Ammon's horn (tissue), 1 donor: Measurements from ENCODE around the gene TEX101.
"Not testable (repeated sequence)": the region's sequence is repeated elsewhere in the genome, so short reads cannot be mapped to it uniquely, and the experiment has no call there.

Experiments
- DNase-seq: peaks from one replicate; pipeline ENCODE4 v3.0.0-alpha.2; 2016; ENCODE audit warnings: low spot score

TEX101 gene

DNA sequence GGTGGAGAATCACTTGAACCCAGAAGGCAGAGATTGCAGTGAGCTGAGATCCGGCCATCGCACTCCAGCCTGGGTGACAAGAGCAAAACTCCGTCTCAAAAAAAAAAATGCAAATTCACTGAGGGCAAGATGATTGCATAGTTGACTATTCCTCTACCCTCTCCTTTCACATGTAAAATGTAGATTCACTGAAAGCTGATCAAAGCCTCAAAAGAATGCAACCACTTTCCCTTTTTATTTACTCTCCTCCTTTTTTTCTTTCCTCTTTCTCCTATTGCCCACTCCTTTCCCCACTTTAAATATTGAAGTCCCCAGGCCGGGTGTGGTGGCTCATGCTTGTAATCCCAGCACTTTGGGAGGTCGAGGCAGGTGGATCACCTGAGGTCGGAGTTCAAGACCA lies 6.3 kb downstream of the TEX101 start:
- DNase-seq, result no peak

DNA sequence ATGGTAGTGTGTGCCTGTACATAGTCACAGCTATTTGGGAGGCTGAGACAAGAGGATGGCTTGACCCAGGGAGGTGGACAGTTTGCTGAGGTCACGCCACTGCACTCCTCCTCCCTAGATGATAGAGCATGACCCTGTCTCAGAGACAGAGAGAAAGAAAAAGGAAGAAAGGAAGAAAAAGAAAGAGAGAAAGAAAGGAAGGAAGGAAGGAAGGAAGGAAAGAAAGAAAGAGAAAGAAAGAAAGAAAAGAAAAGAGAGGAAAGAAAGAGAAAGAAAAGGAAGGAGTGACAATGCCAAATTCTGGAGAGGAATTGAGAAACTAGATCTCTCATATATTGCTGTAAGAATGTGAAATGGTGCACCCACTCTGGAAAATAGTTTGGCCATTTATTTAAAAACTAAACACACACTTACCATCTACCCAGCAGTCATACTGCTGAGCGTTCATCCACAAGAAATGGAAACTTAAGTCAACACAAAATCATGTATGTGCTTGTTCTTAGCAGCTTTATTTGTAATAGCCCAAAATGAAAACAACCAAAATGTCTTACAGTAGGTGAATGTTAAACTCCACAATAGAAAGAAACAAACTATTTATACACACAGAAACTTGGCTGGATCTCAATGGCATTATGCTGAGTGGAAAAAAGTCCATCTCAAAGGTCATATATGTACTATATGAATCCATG lies 7.5 kb downstream of the TEX101 start:
- DNase-seq, result no peak

DNA sequence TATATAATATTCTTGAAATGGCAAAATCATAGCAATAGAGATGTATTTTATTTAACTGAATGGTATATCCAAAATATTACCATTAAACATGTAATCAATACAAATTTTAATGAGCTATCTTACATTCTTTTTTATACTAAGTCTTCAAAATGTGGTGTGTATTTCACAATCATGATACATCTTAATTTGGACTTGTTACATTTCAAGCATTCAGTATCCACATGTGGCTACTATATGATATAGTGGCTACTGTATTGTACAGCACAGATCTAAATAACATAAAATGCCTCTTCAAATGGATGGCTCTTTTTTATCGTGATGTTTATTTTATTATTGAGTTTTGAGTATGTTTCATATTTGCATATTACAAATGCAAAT lies 8.0 kb downstream of the TEX101 start:
- DNase-seq, result no peak

DNA sequence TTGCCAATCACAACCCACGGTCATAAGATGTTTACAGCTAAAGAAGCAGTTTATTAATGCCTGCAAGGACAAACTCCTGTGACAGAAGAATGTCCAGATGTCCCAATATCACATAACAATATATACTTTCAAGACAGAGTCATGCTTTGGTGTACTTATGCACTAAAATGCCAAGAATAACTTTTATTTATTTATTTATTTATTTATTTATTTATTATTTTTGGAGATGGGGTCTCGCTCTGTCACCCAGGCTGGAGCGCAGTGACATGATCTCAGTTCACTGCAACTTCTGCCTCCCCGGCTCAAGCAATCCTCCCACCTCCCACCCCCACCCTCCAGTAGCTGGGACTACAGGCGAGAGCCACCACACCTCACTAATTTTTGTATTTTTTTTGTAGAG lies 9.1 kb downstream of the TEX101 start:
- no peak for DNase-seq

DNA sequence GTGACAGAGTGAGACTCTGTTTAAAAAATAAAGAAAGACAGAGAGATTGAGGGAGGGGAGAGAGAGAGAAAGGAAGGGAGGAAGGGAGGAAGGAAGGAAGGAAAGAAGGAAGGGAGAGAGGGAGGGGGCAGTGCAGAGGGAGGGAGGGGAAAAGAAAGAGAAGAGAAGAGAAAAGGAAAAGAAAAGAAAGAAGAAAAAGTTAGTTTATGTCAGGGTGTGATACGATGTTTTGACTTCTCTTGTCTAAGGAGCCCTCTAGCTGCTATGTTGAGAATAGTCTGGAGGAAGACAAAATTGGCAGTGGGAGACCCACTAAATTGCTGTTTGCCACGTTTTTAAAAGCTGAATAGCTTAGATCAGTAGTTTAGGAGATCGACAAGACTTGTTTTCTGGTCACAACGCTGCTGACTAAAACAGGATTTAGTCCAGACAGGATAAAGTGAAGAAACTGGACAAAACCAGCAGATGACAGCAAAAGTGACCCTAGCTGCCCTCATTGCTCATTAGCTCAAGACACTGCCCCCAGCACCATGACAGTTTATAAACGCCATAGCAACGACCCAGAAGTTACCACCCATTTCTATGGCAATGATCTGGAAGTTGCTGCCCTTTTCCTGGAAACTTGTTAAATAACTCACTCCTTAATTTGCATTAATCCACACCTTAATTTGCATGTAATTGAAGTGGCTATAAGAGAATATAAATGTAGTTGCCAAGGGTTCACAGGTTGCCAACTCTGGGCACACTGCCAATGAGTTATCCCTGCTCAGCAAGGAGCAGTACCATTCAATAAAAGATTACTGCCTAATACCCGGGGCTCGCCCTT lies 11.1 kb downstream of the TEX101 start:
- DNase-seq, result peak; percentile 7

DNA sequence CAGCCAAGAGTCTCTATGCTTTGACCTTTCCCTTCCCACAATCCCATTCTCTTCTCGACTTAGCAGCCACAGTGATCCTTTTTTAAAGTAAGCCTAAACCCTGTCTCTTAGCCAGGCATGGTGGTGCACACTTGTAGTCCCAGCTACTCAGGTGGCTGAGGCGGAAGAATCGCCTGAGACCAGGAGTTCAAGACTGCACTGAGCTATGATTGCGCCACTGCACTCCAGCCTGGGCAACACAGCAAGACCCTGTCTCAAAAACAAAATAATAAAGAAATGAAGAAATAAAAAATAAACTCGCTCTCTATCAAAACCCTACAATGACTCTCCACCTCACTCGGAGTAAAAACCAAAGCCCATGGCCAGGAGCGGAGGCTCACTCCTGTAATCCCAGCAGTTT lies 14.7 kb downstream of the TEX101 start:
- DNase-seq, result no peak

DNA sequence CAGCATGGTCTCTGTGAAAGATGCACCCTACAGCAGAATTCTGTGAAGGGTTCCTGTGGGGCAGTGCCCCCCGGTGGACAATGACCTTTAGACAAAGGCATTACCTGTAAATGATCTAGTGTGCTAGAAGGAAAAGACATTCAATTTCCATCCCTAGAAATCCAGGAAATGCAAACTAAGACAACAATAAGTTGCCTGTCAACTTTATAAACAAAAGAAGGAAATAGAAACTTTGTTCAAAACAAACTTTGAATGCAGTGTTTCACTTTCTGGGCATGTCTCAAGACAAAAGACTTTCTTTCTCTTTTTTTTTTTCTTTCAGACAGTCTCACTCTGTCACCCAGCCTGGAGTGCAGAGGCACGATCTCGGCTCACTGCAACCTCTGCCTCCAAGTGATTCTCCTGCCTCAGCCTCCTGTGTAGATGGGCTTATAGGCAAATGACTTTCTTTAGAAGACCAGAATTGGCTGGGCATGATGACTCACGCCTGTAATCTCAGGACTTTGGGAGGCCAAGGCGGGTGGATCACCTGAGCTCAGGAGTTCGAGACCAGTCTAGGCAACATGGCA lies 15.5 kb downstream of the TEX101 start:
- DNase-seq, result no peak

DNA sequence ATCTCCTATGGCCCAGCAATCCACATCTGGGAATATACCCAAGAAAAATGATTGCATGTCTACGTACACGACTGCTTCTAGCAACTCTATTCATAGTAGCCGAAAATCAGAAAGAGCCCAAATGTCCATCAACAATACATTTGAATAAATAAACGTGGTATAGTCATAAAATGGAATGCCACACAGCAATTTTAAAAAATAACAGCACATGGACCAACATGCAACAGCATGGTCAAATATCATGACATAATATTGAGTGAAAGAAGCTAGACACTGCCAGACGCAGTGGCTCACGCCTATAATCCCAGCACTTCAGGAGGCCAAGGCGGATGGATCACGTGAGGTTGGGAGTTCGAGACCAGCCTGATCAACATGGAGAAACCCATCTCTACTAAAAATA lies 16.3 kb downstream of the TEX101 start:
- no peak for DNase-seq

DNA sequence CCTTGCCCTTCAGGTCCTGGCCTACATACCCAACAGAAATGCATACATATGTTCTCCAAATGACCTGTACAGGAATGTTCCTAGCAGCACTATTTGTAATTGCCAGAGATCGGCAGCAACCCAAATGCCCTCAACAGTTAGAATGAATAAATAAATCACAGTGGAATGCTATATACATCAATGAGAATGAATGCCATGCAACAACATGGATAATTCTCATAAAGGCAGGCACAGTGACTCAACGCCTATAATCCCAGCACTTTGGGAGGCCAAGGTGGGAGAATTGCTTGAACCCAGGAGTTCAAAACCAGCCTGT lies 18.6 kb downstream of the TEX101 start:
- DNase-seq, result no peak

DNA sequence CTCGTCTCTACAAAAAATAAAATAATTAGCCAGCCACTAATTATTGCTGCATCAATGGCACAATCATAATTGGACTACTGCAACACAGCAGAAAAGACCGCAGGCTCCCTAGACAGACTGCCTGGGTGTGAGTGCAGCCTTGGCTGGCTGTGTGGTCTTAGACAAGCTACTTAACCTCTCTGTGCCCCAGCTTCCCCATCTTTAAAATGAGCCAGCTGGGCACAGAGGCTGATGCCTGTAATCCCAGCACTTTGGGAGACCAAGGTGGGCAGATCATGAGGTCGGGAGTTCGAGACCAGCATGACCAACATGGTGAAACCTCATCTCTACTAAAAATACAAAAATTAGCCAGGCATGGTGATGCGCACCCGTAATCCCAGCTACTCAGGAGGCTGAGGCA lies 19.0 kb downstream of the TEX101 start:
- DNase-seq, result no peak

DNA sequence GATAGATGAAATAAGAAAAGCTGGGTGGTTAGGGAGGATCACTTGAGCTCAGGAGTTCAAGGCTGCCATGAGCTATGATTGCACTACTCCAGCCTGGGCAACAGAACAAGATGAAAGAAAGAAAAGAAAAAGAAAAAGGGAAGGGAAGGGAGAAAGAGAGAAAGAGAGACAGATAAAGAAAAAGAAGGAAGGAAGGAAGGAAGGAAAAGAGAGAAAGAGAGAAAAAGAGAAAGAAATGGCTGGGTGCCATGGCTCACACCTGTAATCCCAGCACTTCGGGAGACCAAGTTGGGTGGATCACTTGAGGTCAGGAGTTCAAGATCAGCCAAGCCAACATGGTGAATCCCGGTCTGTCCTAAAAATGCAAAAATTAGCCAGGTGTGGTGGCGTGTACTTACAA lies 21.1 kb downstream of the TEX101 start:
- no peak for DNase-seq

DNA sequence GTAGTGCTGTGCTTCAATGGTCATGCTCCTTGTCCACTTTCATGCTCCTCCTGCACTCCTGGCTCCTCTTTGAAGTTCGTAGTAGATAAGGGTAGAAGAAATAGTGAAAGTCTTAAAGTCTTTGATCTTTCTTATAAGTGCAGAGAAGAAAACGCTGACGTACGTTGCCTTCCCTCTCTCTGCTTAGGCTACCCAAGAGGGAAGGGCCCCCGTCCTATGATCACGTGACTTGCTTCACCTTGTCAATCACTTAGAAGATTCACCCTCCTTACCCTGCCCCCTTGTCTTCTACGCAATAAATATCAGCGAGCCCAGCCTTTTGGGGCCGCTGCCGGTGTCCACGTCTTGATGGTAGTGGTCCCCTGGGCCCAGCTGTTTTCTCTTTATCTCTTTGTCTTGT lies 22.6 kb downstream of the TEX101 start:
- DNase-seq, result not testable (repeated sequence)

DNA sequence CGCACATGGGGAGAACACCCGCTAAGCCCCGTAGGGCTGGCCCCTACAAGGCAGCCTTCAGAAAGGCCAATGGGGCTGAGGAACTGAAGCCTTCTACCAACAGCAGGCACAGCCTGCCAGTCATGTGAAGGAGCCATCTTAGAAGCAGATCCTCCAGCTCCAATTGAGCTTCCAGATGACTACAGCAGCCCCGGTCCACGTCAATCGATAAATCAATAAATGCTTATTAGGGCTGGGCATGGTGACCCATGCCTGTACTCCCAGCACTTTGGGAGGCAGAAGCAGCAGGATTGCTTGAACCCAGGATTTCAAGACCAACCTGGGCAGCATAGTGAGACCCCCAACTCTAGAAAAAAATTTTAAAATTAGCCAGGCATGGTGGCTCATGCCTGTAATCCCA lies 23.0 kb downstream of the TEX101 start:
- no peak for DNase-seq

DNA sequence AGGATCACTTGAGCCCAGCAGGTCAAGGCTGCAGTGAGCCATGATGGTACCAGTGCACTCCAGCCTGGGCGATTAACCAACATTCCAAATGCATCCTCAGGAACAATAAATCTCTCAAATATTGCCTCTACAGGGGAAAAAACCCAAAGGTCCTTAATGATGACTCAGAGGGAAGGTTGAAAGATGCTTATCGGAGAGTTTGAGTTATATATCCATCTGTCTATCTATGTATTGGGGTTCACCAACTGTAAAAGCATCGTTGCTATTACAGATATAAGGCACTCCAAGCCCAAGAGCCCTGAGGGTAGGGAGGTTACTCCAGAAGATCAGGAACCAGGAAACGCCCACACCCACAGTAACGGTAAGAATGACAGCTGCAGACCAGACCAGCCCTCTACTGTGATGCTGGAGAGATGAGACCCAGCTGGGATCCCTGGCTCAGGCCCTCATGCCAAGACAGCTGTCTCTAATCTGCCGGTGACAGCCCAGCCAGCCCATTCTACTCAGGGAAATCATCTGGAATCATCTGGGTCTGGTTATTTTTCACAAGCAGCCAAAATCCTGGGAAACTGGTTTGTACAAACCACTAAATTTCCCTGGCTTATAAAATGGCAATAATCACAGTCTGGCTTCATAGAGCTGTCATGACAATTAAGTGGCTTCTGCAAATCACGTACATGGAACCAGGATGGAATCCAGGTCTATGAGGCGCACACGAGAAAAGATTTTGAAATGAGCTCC lies 23.8 kb downstream of the TEX101 start:
- DNase-seq, result no peak

DNA sequence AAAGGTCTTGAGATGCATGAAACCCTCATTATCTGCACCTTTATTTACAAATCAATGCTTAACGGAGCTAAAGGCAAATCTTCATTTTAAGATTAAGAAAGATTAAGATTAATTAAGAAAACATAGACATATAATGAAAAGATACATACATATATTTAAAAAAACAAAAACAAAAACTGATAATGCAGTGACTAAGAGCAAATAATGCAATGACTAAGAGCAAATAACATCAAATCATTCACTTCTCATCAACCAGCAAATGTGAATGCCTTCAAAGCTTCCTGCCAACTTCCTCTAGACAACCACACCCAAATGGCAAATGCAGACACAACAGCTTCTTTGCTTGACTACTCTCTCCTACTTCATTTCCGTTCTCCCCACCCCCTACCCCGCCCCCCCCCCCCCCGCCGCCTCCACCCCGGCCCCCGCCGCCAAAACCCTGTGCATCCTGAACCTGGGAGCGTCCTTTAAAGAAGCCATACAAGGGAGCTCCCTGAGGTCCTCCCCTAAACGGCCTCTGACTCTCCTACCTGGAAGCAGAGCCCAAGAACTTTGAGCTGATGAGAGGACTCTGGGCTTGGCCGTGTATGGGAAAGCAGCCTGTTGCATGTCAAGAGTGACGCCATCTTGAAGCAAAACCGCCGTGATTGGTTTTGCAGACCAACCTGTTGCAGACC lies 24.5 kb downstream of the TEX101 start:
- DNase-seq, result no peak

DNA sequence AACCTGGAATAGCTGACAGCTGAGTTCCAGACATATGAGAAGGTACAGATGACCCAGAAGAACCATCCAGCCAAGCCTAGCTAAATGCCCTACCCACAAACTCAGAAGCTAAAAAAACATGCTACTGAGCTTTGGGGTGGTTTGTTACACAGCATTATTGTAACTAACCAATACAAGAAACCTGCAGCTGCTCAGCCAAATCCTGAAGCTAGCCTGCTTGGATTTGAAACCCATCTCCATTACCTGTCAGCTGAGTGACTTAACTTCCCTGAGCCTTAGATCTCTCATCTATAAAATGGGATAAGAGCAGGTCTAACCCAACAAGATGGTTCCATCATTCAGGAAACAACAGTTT lies 25.0 kb downstream of the TEX101 start:
- DNase-seq, result no peak

DNA sequence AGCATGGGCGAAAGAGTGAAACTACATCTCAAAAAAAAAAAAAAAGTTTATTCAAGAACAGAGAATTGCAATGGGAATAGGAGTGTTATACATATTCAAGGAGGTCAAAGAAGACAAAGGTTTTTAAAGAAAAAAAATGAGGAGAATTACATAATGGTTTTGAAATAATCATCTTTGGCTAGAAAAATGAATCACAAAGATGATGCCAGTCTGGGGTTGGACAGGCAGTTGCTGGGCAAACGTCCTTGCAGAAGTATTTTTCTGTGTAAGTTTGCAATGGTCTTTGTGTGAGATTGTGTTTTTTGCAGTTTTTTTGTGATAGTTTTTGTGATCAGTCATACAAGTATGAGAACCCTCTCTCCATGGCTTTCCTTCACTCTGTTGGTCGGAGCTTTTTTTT lies 27.0 kb downstream of the TEX101 start:
- no peak for DNase-seq

DNA sequence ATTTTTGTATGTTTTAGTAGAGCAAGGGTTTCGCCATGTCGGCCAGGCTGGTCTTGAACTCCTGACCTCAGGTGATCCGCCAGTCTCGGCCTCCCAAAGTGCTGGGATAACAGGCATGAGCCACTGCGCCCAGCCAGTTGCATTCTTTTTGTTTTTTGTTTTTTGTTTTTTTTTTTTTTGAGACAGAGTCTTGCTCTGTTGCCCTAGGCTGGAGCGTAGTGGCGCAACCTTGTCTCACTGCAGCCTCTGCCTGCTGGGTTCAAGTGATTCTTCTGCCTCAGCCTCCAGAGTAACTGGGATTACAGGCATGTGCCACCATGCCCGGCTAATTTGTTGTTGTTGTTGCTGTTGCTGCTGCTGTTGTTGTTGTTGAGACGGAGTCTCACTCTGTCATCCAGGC lies 29.4 kb downstream of the TEX101 start:
- DNase-seq, result not testable (repeated sequence)

DNA sequence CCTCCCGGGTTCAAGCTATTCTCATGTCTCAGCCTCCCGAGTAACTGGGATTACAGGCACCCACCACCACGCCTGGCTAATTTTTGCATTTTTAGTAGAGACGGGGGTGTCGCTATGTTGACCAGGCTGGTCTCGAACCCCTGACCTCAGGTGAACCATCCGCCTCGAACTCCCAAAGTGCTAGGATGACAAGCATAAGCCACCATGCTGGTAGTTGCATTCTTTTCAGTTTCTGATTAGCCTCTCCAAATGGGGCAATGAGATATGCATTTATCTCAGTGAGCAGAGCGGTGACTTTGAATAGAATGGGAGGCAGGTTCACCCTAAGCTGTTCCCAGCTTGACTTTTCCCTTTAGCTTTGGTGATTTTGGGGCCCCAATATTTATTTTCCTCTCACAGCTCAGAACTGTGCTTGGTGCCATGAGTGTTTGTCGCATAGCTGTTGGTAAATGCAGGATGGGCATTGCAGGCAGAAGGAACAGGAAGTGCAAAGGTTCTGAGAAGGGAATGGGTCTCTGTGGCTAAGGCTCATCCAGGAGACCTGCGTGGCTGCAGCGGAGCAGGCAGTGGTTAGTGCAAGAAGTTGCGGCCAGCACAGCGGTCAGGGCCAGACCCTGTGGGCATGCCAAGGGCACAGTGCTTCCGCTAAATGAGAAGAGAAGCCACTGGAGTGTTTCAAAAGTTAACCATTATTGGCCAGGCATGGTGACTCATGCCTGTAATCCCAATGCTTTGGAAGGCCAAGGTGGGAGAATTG lies 30.0 kb downstream of the TEX101 start:
- no peak for DNase-seq

DNA sequence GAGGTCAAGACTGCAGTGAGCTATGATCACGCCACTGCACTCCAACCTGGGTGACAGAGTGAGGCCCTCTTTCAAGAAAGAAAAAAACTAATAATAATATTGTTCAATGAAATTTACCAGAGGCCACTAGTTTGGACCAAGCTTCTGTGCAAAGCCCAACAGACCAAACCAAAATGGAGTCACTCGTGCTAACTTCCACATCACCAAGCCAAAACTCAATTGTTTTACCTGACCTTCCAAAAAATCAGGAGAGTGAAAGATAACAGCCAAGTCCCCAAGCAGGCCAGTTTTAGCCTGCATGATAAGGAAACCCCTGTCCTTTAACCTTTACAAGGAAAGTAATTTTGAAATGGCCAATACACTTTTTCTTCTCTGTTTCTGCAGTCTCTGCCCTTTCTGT lies 30.7 kb downstream of the TEX101 start:
- DNase-seq, result no peak

DNA sequence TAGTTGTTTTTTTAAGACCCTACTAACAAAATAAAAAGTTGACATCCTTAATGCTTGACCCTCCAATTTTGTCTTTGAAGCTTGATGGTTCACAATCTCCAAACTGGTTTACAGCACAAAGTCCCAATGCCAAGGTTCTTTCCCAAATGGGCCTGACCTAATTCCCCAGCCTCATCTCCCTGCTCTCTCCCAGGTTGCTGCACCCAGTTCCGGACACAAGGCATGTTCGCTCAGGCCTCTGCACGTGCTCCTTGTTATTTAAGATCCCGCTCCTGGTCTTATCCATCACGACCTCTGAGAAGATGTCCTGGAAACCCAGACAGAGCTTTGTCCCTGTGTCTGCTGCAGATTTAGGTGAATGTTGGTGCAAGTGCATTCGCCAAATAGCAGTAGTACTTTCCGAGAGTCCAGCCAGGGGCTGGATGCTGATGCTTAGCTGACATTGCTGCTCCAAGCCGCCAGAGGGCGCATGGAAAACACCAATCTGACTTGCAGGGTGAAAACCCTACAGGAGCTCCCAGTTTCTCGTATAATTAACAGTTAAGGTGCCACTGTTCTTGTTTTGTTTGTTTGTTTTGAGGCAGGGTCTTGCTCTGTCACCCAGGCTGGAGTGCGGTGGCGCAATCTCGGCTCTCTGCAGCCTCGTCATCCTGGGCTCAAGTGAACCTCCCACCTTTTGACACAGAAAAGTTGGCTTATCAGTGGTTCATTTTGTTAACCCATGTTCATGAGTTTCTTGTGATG lies 32.2 kb downstream of the TEX101 start:
- peak; percentile 88 for DNase-seq
